BJ (cell line): ENCODE measurements around the gene NME8. TPM values are rescaled to one million over a fixed set of nuclear protein-coding genes. Genes with fewer than 3 reads are reported as not detected.
A peak's percentile ranks its signal among the peaks of the same experiment; 100 is the strongest.

ENCODE experiments used
- CTCF ChIA-PET: fragments of 350-600 bp; formaldehyde crosslinking; extraction: SDS; loops from one replicate; lab custom pipeline; 2021; ENCODE audit warnings: antibody characterized with exemption, inconsistent platforms; lab: Yijun Ruan, JAX
- POLR2A ChIA-PET: fragments of 300-600 bp; sonication (Branson Sonifier 250); formaldehyde crosslinking; extraction: SDS; loops from one replicate; lab custom pipeline; 2021; ENCODE audit warnings: antibody characterized with exemption; lab: Charles Lee
- DNase-seq: peaks from one replicate; pipeline ENCODE4 v3.0.0-alpha.2; 2011; ENCODE audit warnings: low read depth
- H3K27me3 ChIP-seq: 2 replicates; pipeline ENCODE4 v1.6.0; 2011; ENCODE audit warnings: low read length; ENCODE audit not compliant: control insufficient read depth, insufficient read depth
- H3K36me3 ChIP-seq: 2 replicates; pipeline ENCODE4 v1.5.1; 2011; ENCODE audit warnings: low read length; ENCODE audit not compliant: control insufficient read depth, insufficient read depth
- H3K4me3 ChIP-seq: 2 replicates; pipeline ENCODE4 v1.5.1; 2011; ENCODE audit warnings: low read depth, mild to moderate bottlenecking, control low read depth, low read length
- CTCF ChIP-seq: IDR thresholded peaks from 2 replicates; pipeline ENCODE4 v1.5.1; 2011; ENCODE audit warnings: low read depth, mild to moderate bottlenecking, control low read depth, inconsistent platforms, low read length, moderate library complexity; ENCODE audit not compliant: insufficient read depth
- polyA plus RNA-seq: library from polyadenylated mRNA; depleted of rRNA; stranded (reverse); fragments of >200 nt; gene quantifications from 2 replicates; pipeline ENCODE4 v1.2.3, GENCODE V29; 2011

The NME8 gene
- polyA plus RNA-seq, 1 experiment: not detected

GRCh38 chr7:37915438-37915837 is 67.0 kb downstream of the NME8 start:
- TF ChIP-seq CTCF: no peak
- Histone ChIP-seq H3K27me3 (peaks cover 10% of the 10 kb centered on the region), H3K4me3 (no peak overlapping the region), H3K36me3 (no peaks in the 10 kb centered on the region)
- ChIA-PET CTCF (no interaction called here), POLR2A (no interaction called here)
- DNase-seq: no peak

DNA sequence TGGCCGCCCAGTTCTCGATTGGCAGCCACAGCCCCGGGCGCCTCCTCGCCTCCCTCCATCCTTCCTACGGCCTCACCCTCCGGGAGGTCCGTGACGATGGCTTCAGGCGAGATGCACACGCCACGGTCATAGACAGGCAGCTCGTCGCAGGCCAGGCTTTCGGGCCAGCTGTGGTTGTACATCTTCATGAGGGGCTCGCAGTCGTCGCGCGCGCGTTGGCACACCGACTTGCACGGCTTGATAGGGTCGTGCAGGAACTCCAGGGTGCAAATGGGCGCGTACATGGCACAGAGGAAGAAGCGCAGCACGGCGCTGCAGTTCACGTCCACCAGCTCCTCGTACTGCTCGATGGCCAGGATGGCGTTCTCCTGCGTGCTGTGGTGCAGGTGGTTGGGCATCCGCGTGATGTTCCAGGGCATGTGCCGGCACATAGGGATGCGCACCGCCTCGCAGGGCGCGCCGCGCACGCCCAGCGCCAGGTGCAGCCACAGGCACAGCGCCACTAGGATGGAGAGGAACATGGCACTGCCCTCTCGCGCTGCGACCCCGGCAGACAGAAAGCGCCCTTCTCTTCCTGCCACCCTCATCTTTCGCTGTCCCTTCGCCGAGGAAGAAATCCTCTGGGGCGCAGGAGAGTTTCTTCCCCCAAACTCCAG is 67.7 kb downstream of the NME8 start:
- CTCF ChIA-PET: interaction anchor here (1.1 to 3.1 kb wide), 5 partner anchors 10 to 194 kb away, joined by 4 to 19 read pairs (median 6); no protein-coding TSS in a partner anchor
- POLR2A ChIA-PET: no interaction called here
- DNase-seq: no peak

GRCh38 chr7:37916673-37917660 is 68.6 kb downstream of the NME8 start, which contains the start of gene SFRP4:
Gene SFRP4 (minus strand): TSS chr7:37916817. CDS start chr7:37916537, 280 bp downstream.
- H3K27me3 ChIP-seq: peaks cover 10% of the 10 kb centered on the region
- no peak for DNase-seq
- H3K36me3 ChIP-seq: no peaks in the 10 kb centered on the region
- ChIA-PET POLR2A (no interaction called here), CTCF (interaction anchor here (0.6 to 3.1 kb wide), 11 partner anchors 11 to 404 kb away, joined by 3 to 19 read pairs (median 4); no protein-coding TSS in a partner anchor)
- H3K4me3 ChIP-seq: peak within 1 kb of the TSS; percentile 36
- peak; percentile 70 for TF ChIP-seq CTCF

More for the DNA sequence above, 67.7 kb downstream of the NME8 start:
- peaks cover 10% of the 10 kb centered on the region for H3K27me3 ChIP-seq
- no peak for TF ChIP-seq CTCF
- no peaks in the 10 kb centered on the region for H3K36me3 ChIP-seq
- H3K4me3 ChIP-seq: peak overlapping the region; percentile 36

DNA sequence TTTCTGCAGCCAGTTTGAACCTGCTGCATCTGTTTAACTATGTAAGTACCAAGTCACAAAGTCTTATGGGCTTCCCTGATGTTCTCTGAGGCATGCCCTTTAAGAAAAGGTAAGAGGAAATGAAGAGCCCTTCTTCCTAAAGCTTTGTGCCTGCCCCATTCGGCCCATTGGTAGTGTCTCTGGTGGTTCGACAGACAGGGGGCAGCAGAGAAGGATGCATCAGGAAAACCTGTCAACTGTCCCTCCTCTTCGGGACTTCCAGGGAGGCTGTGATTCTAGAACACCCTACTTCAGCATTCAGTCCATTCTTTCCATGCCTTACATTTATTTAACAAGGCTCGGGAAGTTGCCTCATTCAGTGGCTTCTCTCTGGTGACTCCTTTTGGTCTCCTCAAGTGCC is 70.1 kb downstream of the NME8 start:
- Histone ChIP-seq H3K4me3 (no peak overlapping the region), H3K27me3 (peaks cover 10% of the 10 kb centered on the region), H3K36me3 (no peaks in the 10 kb centered on the region)
- no peak for TF ChIP-seq CTCF
- no peak for DNase-seq
- ChIA-PET CTCF (interaction anchor here (1.6 to 3.1 kb wide), 3 partner anchors 9 to 17 kb away, joined by 8 to 19 read pairs (median 11); no protein-coding TSS in a partner anchor), POLR2A (no interaction called here)
